ENCODE measurements around the gene ZNF578.
"Not testable (repeated sequence)": the region's sequence is repeated elsewhere in the genome, so short reads cannot be mapped to it uniquely, and the experiment has no call there.

DNA sequence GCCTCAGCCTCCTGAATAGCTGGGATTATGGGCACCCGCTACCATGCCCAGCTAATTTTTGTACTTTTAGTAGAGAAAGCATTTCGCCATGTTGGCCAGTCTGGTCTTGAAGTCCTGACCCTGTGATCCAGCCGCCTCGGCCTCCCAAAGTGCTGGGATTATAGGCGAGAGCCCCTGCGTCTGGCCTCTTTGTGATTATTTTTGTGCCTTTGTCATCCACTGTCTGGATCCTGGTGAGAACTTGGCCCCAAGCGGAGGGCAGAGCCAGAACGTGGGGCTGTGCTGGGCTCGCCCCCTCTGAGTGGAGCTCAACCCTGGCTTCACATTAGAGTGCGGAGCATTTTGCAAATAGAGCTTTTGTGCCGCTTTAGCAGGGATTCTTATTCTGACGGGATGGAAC is 47.6 kb downstream of the ZNF578 start:
- not testable (repeated sequence) for TF ChIP-seq CTCF (IDR thresholded peaks at IDR 0.05; ENCODE audit: low read length); EZH2 (optimal IDR thresholded peaks at IDR 0.05; ENCODE audit: low read depth, low read length); EZH2phosphoT487 (IDR thresholded peaks at IDR 0.05; ENCODE audit: low read length)

All from MM.1S (cell line).